T-helper 9 cell (primary cell): ENCODE data around the gene FAM151B.
"Not testable (repeated sequence)": the region's sequence is repeated elsewhere in the genome, so short reads cannot be mapped to it uniquely, and the experiment has no call there.

Experiments used
- DNase-seq: peaks from one replicate; pipeline ENCODE4 v3.0.0-alpha.2; 2020

The FAM151B gene

GRCh38 chr5:80504833-80505232 lies 16.9 kb downstream of the FAM151B start:
- DNase-seq, result no peak

GRCh38 chr5:80507663-80508062 lies 19.8 kb downstream of the FAM151B start:
- DNase-seq, result no peak

- no peak for DNase-seq
Observed at GRCh38 chr5:80508844-80509243, 20.9 kb downstream of the FAM151B start.

GRCh38 chr5:80509362-80509761 lies 21.5 kb downstream of the FAM151B start:
- no peak for DNase-seq

- DNase-seq, result no peak
Observed at GRCh38 chr5:80516826-80517225, 28.9 kb downstream of the FAM151B start.

GRCh38 chr5:80540691-80541090 lies 52.8 kb downstream of the FAM151B start:
- DNase-seq, result no peak

- DNase-seq, result no peak
Observed at GRCh38 chr5:80541392-80541791, 53.5 kb downstream of the FAM151B start.

- no peak for DNase-seq
Observed at GRCh38 chr5:80554646-80555045, 66.7 kb downstream of the FAM151B start.

- DNase-seq, result no peak
Observed at GRCh38 chr5:80555099-80555498, 67.2 kb downstream of the FAM151B start.

- DNase-seq, result no peak
Observed at GRCh38 chr5:80559244-80559643, 71.3 kb downstream of the FAM151B start.

GRCh38 chr5:80565330-80565729 lies 77.4 kb downstream of the FAM151B start:
- no peak for DNase-seq

- DNase-seq, result no peak
Observed at GRCh38 chr5:80566711-80567259, 78.9 kb downstream of the FAM151B start.

GRCh38 chr5:80568251-80568650 lies 80.4 kb downstream of the FAM151B start:
- no peak for DNase-seq

- DNase-seq, result no peak
Observed at GRCh38 chr5:80569086-80569960, 81.4 kb downstream of the FAM151B start.

- DNase-seq, result no peak
Observed at GRCh38 chr5:80569961-80570786, 82.3 kb downstream of the FAM151B start, which contains the start of gene ANKRD34B. Gene ANKRD34B, minus strand, starts transcription at chr5:80570280. Its CDS starts 10,261 bp downstream, at chr5:80560019.

- DNase-seq, result no peak
Observed at GRCh38 chr5:80573062-80573461, 85.2 kb downstream of the FAM151B start.

GRCh38 chr5:80576383-80576782 lies 88.5 kb downstream of the FAM151B start:
- DNase-seq, result no peak

GRCh38 chr5:80577707-80578106 lies 89.8 kb downstream of the FAM151B start:
- DNase-seq, result no peak

- no peak for DNase-seq
Observed at GRCh38 chr5:80579050-80579449, 91.2 kb downstream of the FAM151B start.

GRCh38 chr5:80580291-80580690 lies 92.4 kb downstream of the FAM151B start:
- DNase-seq, result not testable (repeated sequence)

GRCh38 chr5:80584770-80585169 lies 96.9 kb downstream of the FAM151B start:
- DNase-seq, result no peak

GRCh38 chr5:80588858-80589540 lies 101.1 kb downstream of the FAM151B start:
- DNase-seq, result no peak

- no peak for DNase-seq
Observed at GRCh38 chr5:80590766-80591165, 102.9 kb downstream of the FAM151B start.
